HK-2 (cell line): ENCODE results near the gene ZNF385D.

Source experiments
- DNase-seq: peaks from one replicate; pipeline ENCODE4 v3.0.0-alpha.2; 2018; ENCODE audit not compliant: unreplicated experiment

Gene ZNF385D

GRCh38 chr3:21750080-21750696 is 822 bp downstream of the ZNF385D start:
- no peak for DNase-seq

GRCh38 chr3:21747966-21748555 is 2.9 kb downstream of the ZNF385D start:
- no peak for DNase-seq

- peak; percentile 39 for DNase-seq
These were observed 3.6 kb downstream of the ZNF385D start for GRCh38 chr3:21747376-21747775.

DNA sequence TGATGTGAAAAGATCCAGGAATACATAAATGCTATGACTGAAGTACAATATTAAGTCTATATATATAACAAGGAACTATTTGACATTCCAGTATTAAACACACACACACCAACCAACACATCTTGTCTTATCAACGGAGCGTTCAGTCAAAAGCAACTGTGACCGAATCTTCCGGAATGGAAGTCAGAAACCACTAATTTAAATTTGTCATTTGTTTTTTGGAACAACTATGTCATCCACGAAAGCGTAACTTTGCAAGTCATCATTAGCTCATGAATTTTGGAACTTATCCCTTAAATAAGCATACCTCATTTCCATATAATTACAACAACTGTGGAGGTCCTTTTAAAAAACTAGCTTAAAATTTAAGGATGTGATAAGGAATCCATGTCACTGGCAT is 5.0 kb downstream of the ZNF385D start:
- no peak for DNase-seq

- DNase-seq: no peak
These were observed 6.2 kb downstream of the ZNF385D start for GRCh38 chr3:21744793-21745192.

- no peak for DNase-seq
These were observed 11.9 kb downstream of the ZNF385D start for GRCh38 chr3:21738935-21739702.

DNA sequence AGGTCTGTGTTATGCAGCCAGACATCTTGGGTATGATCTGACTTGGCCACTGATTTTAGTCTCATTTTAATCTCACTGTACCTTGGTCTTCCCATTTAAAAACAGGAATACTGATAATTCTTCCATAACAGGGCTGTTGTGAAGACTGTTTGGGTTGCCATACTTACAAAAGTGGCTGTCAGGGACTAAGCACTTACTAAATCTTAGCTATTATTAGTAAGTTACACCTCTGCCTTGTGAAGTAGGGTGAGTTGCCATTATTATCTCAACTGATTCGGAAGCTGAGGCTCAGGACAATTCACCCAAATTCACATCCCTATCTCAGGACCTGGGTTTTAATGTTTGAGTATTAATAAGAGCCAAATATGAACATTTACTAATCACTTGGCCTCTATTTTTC is 12.7 kb downstream of the ZNF385D start:
- no peak for DNase-seq

DNA sequence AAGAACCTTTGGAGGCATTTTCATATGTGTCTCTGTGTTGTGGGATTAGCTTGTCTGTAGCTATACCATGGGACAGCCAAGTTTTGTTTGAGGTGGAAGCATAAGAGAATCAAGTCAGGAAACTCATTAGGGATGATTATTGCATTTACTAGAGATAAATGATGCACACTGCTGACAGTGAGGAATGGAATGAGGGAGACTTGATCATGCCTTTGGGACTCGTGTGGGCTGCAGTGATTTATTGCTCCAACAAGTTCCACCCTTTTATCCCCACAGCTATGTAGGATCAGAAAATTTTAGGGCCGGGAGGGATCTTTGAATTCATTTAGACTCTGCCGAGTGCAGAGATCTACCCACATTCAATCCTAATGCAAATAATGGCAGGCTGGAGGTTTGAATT is 16.3 kb downstream of the ZNF385D start:
- DNase-seq: no peak

DNA sequence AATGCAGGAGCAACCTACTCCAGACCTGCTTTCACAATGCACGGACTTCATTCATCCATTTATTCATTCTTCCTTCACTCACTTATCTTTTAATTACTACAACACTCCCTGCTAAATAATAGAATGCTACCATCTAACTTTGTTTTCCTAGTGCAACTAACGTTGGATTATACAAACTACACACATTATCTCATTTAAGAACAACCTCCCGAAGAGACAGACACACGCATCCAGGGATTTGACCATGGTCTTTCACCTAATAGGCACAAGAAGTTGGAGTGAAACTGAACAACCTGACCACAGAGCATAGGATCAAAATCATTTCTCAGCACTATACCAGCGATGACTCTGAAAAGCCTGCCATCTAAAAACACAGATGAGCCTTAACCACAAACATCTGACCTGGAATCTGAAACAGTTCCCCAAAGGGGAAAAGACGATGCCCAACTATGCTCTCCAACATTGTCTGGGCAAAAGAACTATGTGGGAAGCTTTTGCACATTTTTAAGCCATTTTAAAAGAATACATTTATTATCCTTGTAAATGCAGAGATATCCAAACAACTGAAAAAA is 21.0 kb downstream of the ZNF385D start:
- no peak for DNase-seq

DNA sequence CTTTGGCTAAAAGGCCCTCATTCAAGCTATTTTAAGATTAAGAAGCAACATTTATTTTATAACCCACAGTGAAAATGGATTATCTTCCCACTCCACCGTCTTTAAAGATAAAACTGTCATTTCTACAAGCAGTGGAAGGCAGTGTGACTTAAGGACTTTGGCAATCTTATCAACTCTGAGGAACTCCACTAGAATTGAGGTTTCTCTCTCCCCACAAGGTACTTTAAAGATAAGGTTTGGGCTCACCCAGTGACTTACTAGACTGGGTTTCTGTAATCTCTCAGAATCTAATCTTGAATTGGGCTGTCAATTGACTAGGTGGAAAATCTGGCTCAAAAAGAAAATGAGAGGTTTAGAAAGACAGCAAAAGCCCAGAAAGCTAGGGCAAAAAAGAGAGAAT is 21.7 kb downstream of the ZNF385D start:
- DNase-seq: no peak

DNA sequence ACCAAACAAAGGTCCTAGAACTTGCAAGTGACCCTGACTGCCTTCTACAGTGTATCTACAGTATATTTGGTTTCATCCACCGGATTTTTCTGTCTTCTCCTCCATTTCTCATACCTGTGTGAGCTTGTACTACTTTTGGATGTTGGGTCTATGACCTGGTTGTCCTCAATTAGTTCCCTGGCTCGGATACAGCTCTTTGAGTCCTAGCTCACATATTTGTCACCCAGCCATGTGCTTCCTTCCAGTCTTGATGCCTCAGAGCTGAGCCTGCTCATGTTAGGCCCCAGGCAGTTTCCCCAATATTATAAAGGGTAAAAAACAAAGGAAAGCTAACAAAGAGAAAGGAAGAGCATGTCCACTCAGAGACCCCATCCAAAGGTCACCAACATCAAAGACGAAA is 28.2 kb downstream of the ZNF385D start:
- DNase-seq: no peak

DNA sequence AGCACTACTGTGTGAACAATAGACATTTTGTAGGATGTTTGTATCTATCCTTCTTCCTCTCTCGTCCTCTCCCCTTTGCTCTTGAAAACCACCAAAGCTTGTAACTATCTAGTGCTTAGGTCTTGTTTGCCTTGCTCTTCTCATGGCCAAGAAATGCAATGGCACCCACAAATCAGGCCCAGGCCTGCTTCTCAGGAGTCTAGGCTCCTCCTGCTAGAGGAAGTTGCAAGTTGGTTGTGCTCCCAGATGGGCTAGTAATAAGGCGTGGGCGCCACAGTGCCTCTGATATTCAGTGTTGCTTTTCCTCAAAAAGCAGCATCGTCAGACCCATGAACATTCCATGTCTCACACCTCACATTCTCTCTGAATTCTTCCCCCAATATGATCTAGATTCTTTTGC is 28.7 kb downstream of the ZNF385D start:
- DNase-seq: no peak

- DNase-seq: no peak
These were observed 31.9 kb downstream of the ZNF385D start for GRCh38 chr3:21718943-21719591.

- peak; percentile 31 for DNase-seq
These were observed 32.7 kb downstream of the ZNF385D start for GRCh38 chr3:21718161-21718765.

DNA sequence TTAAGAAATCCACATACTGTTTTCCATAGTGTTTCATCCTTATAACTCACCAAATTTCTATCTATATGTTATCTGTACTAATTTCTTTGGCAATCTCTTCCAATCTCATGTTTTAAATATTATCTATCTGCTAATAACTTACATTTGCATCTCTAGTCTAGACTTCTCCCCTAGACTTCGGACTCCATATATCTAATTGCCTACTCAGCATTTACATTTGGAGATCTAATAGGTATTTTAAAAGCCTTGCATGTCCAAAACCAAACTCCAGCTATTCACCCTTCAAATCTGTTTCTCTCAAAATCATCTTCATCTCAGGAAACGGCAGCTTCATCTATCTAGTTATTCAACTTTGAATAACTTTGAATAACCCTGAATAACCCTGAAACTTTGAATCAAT is 35.3 kb downstream of the ZNF385D start:
- no peak for DNase-seq

DNA sequence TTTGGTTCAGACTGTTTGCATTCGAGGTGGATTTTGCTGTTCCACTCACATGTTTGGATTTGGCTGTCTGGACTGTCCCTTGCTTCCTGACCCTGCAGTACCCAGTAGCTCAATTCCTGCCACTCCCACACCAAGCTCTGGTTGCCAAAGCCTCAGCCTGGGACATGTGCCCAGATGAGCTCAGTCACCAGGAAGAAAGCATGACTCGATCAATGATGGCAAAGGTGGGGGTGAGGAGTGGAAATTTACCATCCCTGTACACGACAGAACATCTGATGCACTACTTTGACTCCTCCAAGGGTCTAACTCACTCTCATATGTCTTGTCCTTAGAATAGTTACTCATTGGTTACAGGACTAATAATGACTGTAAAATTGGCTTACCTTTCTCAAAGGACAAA is 45.2 kb downstream of the ZNF385D start:
- DNase-seq: peak; percentile 31

GRCh38 chr3:21704796-21705195 is 46.2 kb downstream of the ZNF385D start:
- DNase-seq: no peak

GRCh38 chr3:21703291-21703690 is 47.7 kb downstream of the ZNF385D start:
- no peak for DNase-seq

- no peak for DNase-seq
These were observed 53.3 kb downstream of the ZNF385D start for GRCh38 chr3:21697707-21698106.

DNA sequence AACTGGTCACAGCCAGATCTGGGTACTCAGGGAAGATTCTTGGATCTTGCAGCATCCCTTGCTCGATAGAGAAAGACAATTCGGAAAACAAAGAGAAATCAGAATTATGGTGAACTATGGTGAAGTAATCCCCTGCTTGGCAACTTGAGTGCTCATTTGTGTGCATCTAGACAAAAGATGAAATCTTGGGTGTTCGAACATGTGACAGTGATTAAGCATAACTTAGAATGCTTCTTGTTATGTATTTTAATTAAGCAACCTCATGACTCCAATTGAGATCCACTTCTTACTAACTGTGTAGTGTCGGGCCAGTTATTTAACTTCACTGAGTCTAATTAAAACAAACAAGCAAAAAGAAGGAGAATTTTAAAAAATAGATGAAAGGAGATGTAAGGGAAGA is 56.5 kb downstream of the ZNF385D start:
- DNase-seq: no peak

GRCh38 chr3:21691036-21691435 is 60.0 kb downstream of the ZNF385D start:
- no peak for DNase-seq

DNA sequence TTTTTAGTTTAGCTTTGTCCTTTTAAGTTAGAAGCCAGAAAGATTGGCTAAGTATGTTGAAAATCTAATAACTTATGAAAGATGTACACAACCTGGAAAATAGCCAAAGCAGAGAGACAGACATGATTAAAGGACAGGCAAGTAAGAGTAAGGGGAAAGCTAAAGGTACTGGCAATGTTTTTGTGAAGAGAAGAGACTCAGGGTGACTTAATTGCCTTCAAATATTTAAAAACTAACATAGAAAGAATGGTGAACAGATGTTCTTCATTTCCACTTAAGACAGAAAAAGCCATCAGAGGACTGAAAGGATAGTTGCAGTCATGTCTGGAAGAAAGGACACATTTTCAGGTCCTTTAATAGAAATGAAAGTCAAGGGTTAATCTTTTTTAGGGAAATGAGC is 68.8 kb downstream of the ZNF385D start:
- no peak for DNase-seq
